Measurements from ENCODE around the gene HOXC4.

- TF ChIP-seq GATA2 (IDR thresholded peaks at IDR 0.05; ENCODE audit: low read depth, low read length) (no peak), GATA3 (IDR thresholded peaks at IDR 0.05; ENCODE audit: low read depth, low read length) (no peak)
These were observed 4.5 kb upstream of the HOXC4 start for GRCh38 chr12:54049108-54049507.
